ENCODE measurements around the gene OR4C45.

DNA sequence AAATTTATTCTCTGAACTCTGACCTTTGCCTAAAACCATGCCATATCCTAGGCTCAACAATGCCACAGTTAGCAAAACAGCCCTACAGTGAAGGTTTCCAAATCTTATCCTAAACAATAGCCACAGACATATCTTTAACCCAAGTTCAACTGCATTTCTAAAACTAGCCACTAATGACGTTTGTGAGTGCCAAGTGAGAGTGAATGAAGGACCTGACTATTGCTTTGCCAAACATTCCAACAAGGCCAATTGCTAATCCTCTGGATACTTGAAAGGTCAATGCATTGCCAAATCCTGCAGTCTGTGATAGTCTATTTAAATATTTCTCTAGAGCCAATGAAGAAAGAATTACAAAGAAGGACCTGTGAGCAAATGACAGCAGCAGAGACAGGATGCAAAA lies 2.5 kb upstream of the OR4C45 start:
- TF ChIP-seq CTCF (IDR thresholded peaks at IDR 0.05 in 4 of 5, conservative IDR thresholded peaks at IDR 0.05 in 1 of 5) (no peak), POLR2A (IDR thresholded peaks at IDR 0.05) (no peak)

All from gastrocnemius medialis (tissue), 4 donors.